Measurements from ENCODE around the gene ADISSP.

ADISSP gene

DNA sequence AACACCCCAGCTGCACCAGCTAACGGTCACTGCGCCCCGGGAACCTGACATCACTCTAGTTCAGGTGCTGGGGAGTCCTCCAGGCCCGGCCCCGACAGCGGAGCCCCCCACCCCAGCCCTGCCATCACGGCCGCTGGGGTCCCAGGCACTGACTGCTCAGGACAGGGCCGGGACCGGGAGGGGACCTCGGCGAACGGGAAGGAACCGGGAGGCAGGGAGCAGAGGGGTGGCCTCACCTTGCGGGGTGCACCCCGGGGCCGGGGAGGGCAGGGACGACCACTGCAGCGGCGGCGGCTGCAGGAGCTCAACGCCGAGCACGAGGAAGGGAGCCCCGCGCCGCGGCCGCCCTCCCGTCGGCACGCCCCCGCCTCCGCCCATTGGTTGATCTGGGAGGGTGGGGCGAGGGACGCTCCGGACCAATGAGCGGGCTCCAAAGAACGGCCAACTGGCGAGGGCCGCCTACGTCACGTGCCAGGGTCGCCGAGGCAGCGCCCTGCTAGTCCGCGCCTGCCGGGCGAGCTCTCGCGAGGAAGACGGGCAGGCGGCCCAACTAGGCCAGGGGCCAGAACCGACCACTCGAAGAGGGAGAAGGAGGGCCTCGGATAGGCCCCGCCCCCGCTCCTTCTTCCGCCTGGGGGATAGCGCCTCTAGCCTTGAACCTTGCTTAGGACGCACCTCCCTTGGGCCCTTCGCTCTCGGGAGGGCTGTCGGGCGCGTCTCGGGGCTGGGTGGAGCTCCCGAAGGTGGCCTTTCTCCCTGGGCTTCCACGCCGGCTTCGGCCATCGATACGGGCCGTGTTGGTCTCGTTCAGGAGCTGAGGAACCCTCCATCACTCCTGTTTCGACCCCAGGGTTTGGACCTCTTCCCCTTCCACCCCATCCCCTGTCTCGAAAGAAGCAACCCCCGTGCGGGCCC, at the start of gene ADISSP:
ADISSP (minus strand) TSS at position 327 of the 915 bp plus-strand sequence. CDS start 7,653 bp downstream, outside the sequence.
- peak; percentile 95 for DNase-seq

DNA sequence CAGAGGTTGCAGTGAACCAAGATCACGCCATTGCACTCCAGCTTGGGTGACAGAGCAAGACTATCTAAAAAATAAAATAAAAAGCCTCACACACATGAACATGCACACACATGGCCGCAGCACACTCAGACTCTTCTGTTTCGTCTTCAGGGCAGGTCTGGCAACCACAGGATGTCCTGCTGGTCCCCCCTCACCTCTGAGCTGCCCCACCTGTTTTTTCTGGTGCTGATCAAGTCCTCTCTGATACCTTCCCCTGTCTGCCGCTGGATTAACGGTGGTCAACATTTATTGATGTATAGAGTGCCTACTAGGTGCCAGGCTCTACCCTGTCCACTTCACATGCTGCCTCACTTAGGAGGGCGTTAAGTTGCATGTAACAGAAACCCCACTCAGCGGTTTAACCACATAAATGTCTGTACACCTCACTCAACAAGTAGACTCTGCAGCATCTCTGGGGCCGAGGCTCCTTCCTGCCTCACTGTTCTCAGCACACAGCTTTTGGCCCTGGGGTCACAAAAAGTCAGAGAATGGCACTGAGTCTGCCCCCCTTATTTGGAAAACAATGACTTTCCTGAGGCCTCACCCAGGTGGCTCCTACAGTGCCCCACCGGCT, 48.3 kb upstream of the ADISSP start:
- DNase-seq = no peak

DNA sequence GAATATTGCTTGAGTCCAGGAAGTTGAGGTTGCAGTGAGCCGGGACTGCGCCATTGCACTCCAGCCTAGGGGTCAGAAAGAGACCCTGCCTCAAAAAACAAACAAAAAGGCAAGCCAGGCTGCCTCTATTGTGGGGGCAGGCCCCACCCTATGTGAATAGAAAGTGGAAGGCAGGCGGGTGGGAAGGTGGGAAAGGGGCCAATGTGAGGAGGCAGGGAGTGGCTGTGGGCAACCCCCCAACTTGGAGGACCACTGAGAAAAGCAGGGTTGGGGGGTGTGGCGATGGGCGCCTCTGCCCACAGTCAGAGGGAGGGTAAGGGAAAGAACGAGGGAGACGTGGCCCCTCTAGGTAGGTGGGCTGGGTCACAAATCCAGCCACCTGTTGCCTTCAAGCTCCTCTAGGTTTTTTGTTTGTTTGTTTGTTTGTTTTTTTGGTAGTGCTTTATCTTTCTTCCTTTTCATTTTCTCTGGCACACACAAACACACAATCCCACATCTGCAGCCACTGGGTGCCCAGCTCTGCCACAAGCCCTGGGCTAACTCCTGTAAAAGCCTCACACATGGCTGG, 47.5 kb upstream of the ADISSP start:
- no peak for DNase-seq

DNA sequence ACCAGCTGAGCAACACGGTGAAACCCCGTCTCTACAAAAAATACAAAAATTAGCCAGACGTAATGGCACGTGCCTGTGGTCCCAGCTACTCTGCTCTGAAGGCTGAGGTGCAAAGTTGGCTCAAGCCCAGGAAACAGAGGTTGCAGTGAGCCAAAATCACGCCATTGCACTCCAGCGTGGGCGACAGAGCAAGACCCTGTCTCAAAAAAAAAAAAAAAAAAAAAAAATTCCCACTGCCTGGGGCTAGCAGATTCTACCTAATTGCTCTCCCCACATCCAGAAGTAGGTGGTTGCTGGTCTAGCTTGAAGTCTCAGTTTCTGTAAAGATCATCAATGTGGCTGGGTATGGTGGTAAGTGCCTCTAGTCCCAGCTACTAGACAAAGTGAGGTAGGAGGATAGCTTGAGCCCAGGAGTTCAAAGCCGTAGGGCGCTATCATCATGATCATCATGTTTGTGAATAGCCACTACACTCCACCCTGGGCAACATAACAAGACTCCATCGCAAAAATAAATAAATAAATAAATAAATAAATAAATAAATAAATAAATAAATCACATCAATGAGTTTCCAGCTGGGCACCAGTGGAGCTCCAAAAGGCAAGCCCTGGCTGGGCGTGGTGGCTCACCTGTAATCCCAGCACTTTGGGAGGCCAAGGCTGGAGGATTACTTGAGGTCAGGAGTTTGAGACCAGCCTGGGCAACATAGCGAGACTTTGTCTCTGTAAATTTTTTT, 46.5 kb upstream of the ADISSP start:
- no peak for DNase-seq

DNA sequence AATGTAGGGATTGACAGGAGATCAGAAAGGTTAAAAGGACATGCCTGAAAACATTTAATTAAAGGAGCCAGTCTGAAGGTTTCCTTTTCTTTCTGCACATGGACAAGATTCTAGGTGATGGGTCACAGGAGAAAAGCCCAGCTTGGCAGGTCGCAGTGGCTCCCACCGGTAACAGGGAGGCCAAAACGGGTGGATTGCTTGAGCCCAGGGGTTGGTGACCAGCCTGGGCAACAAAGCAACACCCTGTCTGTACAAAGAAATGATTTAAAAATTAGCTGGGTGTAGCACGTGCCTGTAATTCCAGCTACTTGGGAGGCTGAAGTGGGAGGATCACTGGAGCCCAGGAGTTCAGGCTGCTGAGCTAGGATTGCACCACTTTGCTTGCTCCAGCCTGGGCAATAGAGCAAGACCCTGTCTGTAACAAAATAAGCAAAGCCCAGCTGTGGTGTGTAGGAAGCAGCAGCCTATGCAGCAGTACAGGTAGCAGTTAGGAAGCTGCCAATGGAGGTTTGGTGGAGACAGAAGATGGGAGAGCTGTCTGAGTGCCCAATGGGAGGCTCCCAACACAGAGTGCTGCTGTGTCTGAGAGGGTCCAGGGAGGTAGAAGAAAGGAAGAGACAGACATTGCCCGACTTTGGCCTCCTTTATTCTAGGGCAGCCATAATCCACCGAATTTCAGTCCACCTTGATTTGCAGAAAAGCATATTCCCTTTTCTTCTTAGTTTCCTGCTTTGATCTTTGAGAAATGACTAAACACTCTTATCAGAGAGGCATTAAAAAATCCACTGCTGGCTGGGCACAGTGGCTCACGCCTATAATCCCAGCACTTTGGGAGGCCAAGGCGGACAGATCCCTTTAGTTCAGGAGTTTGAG, 45.7 kb upstream of the ADISSP start:
- DNase-seq = no peak

DNA sequence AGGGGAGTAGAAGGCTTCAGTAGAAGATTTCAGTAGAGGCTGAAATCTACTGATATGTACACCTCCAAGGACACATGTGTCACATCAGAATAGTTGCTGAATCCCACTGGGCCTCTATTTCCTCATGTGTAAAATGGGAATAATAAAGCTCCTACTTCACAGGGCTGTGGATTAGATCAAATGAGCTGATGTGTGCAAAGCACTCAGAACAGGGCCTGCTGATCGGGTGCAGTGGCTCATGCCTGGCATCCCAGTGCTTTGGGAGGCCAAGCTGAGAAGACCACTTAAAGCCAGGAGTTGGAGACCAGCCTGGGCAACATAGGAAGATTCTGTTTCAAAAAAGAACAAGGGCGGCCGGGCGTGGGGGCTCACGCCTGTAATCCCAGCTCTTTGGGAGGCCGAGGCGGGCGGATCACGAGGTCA, 44.7 kb upstream of the ADISSP start:
- no peak for DNase-seq

DNA sequence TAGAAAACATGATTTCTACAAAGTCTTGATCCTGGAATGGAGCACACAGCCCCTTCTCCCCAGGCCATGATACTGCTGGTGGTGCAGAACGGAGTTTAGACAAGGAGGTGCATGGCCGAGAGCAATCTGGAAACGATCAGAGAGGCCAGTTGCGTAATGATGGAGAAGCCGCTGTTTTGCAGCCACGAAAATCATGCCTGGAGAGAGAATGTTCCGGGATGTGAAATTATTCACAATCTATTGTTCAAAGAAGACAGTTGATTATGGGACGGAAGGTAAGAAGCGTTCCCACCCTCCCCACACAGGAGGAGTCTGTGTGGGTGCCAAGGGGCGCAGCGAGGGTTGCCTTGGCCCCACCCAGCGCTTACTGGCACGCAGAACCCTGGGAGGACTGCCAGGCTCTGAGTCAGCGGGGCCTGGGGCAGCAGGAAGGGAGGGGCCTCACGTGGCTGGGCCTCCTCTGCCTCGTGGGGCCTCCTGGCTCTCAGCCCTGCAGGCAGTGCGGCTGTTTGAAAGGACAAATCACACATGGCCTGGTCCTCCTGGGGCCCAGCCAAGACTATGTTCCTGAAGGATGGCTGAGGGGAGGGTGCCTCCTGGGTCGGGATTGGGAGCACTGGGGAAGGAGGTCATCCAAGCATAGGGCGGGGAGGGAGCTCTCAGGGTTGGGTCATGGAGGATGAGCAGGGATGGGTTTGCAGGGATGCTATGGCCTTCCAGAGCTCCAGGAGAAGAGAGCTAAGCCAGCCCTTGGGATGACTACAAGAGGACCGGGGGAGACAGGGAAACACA, 44.1 kb upstream of the ADISSP start:
- DNase-seq = peak; percentile 83

DNA sequence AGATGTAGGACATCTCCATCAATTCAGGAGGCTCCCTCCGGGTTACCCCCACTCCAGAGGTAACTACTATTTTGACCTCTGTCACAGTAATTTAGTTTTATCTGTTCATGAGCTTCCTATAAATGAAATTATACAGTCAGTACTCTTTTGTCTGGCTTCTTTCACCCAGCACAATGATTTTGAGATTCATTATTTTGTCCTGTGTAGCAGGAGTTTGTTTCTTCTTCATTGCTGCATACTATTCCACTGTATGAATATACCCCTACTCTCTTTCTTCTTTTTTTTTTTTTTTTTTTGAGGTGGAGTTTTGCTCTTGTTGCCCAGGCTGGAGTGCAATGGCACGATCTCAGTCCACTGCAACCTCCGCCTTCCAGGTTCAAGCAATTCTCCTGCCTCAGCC, 41.0 kb upstream of the ADISSP start:
- no peak for DNase-seq

DNA sequence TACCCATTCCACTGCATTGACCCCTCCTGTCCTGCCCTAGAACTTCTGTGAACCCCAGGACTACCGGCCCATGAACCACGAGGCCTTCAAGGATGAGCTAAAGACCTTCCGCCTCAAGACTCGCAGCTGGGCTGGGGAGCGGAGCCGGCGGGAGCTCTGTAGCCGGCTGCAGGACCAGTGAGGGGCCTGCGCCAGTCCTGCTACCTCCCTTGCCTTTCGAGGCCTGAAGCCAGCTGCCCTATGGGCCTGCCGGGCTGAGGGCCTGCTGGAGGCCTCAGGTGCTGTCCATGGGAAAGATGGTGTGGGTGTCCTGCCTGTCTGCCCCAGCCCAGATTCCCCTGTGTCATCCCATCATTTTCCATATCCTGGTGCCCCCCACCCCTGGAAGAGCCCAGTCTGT, 37.2 kb upstream of the ADISSP start:
- DNase-seq = no peak

DNA sequence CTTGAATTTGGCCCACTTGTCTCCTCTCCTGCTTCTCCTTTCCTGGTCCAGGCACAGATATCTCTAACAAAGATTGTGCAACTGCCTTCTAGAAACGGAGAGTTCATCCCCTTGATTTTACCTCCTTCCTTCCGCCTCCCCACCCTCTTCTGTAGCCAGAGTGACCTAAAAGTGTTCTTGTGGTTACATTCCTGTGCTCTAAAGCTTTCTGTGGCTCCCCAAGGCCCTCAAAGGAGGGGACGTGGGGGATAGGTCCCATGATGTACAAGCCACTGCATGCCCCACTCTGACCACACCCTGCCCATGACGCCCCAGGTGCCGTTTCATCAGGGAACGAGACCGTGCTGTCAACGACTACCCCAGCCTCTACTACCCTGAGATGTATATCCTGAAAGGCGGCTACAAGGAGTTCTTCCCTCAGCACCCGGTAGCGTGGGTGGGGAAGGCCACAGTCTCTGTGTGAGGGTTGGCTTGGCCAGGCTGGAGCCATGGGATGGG, 36.8 kb upstream of the ADISSP start:
- no peak for DNase-seq

DNA sequence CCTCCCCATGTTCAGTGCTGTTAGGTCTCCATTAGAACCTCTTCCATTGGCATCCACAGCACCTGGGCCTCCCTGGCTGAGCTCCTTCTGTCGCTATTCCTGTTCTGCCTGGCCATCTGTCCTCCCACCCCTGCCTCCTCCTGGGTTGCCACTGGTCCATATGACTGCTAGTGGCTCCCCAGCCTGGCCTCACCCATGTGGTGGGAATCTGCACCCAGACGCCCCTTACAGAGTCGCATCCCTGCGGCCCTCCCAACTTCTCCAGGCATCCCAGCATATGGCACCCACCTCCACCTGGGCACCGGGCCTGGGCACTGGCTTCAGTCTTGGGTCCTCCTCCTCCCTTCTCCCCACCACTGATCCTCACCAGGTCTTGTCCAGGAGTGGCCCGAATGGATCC, 36.3 kb upstream of the ADISSP start:
- no peak for DNase-seq

DNA sequence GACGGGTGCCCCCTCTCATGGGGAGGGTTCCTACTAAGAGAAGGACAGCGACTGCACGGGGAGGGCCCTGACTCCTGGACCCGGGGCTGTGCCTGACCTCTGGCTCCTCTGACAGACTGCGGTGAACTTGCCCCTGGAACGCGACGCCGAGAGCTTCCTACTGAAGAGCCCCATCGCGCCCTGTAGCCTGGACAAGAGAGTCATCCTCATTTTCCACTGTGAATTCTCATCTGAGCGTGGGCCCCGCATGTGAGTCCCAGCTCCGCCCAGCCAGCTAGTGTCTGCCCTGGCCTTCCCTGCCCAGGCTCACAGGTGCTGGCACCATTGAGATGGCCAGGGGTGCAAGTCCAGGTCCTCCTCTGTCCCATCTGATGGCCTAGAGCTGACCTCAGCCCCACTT, 35.7 kb upstream of the ADISSP start:
- no peak for DNase-seq

DNA sequence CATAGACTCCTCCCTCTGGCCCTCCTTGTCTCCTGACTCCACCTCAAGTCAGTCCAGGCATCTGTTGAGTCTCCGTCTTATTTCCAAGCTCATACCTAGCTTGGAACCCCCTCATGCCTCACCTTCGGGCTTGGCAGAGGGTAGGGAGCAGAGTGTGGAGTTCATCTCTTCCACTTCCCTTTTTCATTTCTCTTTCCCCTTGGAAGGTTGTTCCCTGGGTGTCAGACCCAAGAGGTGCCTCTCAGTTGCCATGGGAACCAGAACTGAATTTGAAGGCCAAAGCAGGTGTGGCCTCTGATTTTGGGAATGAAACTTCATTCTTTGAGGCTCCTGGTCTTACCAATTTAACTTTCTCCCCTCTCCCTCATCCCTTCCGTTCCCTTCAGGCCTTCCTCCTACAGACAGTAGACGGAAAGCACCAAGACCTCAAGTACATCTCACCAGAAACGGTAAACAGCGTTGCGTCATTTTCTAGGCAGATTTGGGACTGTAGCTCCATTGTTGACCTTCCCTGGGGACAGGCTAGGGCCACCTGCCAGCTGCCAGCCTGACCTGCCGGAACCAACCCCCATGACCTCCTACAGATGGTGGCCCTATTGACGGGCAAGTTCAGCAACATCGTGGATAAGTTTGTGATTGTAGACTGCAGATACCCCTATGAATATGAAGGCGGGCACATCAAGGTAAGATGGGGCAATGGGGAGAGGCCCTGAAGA, 35.1 kb upstream of the ADISSP start:
- DNase-seq = no peak

DNA sequence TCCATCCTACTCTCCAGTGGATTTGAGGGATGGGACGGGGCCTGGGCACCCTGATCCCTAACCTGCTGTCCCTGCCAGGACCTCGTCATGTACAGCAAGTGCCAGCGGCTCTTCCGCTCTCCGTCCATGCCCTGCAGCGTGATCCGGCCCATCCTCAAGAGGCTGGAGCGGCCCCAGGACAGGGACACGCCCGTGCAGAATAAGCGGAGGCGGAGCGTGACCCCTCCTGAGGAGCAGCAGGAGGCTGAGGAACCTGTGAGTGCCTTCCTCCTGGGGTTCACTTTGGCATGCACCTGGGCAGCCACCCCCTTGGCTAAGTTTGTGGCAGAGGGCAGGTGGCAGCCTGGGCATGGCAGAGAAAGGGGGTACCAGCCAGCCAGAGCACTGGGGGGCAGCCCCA, 34.3 kb upstream of the ADISSP start:
- DNase-seq = no peak

DNA sequence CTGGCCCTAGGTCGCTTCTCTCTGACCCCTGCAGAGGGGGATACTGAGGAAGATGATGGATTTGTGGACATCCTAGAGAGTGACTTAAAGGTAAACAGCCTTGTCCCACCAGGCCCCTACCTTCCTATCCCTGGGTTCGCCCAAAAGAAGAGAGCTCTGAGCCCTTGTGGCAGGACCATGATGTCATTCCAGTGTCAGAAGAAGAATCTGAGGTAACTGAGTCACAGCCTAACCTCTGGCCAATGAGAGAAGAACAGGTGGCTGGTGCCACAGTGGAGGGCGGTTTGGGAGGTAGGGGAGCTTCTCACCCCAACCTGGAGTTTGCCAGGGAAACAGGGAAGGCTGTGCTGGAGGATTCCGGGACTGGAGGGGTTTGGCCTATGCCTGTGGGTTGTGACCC, 33.7 kb upstream of the ADISSP start:
- DNase-seq = no peak

DNA sequence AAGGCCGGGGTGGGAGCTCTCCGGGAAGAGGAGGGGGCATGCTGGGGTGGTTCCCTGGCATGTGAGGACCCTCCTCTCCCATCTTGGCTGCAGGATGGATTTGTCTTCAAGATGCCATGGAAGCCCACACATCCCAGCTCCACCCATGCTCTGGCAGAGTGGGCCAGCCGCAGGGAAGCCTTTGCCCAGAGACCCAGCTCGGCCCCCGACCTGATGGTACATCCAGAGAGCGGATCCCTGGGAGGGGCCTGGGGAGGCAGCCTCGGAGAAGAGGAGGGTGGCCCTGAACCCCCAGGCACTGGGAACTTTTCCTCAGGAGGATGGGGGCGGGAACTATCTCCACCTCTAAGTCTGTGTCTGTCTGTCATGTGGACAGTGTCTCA, 33.3 kb upstream of the ADISSP start:
- no peak for DNase-seq

DNA sequence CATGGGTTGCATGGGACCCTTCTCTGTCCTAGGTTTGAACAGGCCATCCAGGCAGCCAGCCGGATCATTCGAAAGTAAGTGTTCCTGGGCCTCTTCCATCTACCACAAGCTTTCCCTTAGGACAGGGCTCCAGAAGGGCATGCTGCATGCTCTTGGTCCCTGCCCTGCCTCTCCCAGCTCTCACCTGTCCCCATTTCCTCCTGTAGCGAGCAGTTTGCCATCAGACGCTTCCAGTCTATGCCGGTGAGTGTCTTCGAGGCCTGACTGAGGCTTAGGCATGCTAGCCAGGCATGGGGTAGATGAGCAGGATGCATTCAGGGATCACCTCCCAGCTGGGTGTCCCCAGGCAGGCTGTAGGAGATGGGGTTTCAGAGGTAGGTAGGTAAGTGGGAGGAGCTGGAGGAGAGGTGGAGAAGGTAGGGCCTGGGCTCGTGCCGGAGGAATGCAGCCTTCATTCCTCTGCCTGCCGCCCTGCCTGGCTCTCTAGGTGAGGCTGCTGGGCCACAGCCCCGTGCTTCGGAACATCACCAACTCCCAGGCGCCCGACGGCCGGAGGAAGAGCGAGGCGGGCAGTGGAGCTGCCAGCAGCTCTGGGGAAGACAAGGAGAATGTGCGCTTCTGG, 32.8 kb upstream of the ADISSP start:
- no peak for DNase-seq

DNA sequence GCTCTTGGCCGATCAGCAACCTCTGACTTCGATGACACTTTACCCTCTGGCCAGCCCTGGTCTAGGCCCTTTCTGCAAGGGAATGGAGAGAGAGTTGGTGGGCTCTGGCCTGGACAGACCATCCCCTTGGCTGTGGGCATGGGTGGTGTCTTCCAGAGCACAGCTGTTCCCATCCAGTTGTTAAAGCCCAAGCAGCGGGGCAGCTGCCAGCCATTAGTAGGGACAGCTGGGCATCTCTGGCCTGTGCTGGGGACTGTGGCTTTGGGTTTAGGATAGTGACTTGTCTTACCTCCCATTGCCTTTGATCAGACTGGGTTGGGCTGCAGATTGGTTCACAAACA, 31.3 kb upstream of the ADISSP start:
- no peak for DNase-seq

DNA sequence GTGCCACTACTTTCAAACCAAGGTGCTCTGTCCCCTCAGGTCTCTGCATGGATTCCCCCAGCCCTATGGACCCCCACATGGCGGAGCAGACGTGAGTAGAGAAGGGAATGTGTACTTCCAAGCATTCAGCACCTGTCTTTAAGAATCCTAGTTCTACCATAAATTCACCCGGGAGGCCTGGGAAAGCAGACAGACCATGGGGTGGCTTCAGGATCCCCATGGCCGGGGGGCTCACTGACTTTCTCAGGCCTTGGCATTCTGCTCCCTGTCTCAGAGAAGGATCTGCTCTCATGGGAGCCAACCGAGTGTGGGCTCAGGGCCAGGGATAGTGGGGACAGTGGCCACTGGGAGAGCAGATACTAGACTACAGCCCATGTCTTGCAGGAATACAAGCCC, 30.8 kb upstream of the ADISSP start:
- no peak for DNase-seq

Measured in SHP77 treated with DMSO at 0.1 percent for 48 hours (cell line).